HG02943 (cell line): ENCODE measurements around the gene PARVA.

ENCODE experiments used
- ATAC-seq: cut with Tn5 transposase; IDR thresholded peaks from one replicate; pipeline ENCODE4 v1.9.1; 2021; ENCODE audit warnings: mild to moderate bottlenecking, low read depth, moderate library complexity; ENCODE audit not compliant: unreplicated experiment

Gene PARVA

DNA sequence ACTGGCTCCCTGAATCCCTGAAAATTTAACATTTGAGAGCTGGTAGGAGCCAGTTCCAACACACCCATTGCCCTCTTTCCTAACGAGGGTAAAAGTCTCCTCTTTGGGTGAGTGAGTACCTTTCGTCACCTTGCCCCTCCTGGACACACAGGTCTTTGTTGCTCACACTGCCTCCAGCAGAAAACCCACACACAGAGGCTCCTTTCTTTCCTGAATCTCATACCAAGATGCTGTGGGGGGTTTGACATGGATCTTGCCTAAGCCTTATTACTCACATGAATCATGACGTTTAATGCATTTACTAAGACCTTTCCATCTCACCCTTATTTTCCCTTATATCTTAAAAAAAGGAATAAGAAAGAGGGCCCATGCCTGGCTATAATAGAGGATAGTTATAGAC lies 53.0 kb downstream of the PARVA start:
- ATAC-seq, result no peak

DNA sequence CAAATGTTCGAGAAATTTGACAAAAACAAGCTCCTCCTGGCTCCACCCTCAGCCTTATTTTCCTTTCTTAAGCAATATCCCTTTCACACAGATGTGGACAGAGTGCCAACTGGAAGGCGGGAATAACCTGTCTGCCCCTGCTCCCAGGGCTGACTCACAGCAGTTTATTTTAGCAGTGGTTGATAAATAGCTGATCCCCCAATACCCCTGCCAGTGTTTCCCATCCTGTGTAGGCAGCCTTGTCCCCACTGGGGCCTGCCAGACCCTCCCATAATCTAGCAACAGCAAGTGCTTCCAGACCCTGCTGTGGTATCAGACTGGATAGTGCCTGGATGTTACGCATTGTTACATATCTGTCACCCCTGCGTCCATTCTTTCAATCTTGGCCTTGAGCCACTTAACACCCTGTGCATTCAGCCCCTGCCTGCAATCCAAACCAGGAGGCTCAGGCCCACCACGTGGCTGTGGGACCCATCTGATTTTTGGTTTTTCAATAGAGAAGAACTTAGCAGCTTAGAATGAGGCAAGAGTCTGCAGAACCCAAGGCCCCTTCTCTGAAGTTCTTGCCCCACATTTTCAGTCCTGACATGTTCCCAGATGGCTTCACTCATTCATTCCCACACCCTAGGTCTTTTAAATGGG lies 53.7 kb downstream of the PARVA start:
- no peak for ATAC-seq

DNA sequence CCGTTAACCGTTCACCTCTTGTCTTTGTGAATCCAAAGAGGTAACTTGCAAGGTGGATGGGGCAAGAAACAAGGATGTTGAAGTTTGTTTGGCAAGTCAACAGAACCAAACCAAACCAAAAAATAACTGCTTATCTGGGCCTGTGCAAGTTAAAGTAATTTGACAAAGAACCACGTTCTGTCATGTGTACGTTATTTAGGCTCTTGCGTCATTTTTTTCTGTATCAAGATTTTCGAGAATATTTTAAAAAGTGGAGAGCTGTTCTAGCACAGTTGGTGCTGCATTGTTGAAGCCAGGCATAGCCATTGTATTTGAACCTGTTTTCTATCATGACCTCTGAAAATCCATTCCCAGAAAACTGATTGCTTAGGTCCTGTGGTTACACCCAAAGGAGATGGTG lies 55.1 kb downstream of the PARVA start:
- no peak for ATAC-seq

DNA sequence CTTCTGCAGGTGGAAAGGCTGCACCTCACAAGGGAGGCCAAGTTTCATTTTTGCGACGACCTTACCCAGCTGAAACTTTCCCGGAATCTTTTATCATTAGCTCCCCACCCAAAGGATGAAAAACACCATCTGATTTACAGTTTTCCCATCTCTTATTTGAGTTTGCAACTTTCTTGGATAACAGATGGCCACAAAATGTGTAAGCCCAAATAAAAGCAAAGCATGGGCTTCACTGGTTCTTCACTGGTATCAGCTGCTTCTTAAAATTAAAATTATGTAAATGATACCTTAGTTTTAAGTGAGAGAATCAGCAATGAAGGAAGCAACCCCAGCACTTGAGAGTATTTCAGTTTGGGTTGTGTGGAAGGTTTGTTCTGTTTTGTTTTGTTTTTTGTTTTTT lies 55.8 kb downstream of the PARVA start:
- no peak for ATAC-seq

DNA sequence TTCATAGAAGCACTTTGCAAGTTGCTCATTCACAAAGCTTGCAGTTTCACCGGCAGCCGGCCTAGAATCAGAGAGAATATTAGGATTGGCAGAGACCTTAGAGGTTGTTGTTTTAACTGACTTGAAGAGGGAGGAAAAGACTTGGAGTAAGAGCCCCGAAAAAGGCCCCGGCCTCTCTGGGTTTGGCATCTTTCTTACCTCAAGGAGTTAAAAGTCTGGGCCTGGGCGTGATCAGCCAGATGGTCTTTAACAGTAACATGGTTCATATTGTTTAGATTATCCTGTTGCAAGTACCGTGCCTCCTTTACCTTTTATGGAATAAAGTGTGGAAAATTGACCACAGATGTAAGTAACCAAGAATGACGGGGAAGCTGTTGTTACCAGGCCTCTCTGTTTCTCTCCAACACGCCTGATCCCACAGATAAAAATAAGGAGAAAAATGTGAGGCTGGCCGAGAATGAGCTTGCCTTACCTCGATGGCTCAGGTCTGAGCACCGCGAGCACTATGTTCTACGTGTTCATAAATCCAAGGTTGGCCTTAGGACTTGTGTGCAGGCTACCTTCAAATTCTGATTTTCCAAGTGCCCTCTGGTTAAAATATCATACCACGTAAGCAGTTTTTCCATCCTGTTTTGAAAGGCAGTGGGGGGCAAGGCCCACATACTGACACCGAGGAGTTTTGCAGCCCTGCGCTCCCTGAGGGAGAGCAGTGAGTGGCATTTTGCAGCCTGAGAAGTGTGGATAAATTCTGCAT lies 56.4 kb downstream of the PARVA start:
- no peak for ATAC-seq

DNA sequence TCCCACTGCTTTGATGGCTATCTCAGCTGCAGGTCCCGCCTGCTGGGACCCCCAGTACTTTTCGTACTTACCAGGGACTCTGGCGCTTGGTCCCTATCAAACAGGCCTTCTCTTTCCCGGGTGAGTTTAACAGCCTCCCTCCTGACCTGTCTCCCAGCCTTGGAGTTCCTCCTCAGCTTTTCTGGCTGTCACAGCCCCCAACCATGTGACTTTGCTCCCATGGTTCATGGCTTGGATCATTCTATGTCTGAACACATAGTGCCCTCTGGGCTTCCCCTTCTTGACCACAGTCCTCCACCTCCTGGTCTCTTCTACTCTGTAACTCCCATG lies 56.9 kb downstream of the PARVA start:
- no peak for ATAC-seq

DNA sequence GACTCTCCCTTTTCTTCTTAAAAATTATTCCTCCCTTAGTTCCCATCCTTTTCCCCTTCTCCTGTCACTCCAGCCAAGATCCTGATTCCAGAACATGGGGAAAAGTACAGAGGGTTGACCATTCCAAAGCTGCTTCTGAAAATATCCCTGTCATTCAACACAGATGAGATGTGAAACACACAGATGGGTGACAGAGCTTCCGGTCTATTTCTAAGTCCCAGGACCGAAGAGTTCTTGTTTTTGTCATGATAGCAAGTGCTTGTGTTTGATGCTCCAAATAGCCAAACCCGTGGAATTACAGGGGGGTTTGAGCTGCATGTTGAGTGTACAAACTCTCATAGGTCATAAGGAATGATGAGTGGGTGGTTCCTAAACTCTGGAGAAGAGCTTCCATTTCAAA lies 57.9 kb downstream of the PARVA start:
- ATAC-seq, result no peak

DNA sequence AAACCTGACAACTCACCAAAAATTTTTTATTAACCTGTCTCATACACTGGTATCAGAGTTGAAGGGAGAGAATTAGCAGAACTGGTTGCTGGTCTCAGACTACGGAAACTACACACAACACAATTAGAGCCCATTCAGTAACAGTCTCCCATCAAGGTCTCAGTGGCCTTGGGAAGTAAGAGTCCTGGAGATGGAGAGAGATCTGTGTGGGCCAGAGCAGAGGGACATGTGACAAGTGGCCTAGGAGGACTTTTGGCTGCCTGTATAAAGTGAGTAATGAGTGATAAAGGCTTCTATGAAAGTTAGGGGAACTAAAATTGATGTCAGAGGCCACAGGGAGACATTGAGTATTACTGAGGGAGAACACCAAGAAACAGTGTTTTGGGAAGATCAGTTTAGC lies 58.9 kb downstream of the PARVA start:
- ATAC-seq, result no peak

DNA sequence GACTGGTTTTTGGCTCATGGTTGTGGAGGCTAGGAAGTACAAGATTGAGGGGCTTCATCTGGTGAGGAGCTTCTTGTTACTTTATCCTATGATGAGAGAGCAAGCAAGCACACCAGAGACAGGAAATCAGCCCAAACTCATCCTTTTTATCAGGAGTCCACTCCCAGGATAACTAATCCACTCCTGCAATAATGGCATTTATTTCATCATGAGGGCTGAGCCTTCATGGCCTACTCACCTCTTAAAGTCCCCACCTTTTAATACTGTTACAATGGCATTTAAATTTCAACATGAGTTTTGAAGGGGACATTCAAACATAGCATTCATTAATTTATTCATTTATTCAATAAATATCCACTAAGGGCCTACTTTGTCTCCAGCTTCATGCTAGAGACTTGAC lies 60.9 kb downstream of the PARVA start:
- no peak for ATAC-seq

DNA sequence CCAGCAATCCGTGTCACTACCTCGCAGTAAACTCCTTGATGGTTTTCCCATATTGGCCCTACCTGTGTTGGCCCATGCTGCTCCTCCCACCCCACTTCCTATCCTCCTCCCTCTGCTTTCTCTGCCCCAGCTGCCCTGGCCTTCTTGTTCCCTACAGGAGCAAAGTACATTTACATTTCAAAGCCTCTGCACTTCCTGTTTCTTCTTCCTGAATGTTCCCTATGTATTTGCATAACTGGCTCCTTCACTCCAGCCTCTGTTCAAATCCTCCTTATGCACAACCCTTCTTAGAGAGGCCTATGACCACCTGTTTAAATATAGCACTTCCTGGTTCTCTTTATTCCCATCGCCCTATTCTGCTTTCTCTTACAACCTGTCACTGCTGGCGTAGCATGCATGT lies 62.2 kb downstream of the PARVA start:
- no peak for ATAC-seq

DNA sequence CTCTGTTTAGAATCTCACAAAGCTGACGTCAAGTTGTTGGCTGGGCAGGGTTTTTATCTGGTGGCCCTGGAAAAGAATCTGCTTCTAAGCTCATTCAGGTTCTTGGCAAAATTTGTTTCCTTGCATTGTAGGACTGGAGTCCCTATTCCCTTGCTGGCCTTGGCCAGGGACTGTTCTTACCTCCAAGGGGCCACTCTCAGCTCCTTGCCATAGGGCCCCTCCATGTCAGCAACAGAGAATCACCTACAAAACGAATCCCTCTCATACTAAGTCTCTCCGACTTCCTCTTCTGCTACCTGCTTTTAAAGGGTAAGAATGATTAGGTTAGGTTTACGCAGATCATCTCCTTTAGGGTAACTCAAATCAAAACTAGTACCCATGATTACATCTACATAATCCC lies 63.2 kb downstream of the PARVA start:
- ATAC-seq, result no peak

DNA sequence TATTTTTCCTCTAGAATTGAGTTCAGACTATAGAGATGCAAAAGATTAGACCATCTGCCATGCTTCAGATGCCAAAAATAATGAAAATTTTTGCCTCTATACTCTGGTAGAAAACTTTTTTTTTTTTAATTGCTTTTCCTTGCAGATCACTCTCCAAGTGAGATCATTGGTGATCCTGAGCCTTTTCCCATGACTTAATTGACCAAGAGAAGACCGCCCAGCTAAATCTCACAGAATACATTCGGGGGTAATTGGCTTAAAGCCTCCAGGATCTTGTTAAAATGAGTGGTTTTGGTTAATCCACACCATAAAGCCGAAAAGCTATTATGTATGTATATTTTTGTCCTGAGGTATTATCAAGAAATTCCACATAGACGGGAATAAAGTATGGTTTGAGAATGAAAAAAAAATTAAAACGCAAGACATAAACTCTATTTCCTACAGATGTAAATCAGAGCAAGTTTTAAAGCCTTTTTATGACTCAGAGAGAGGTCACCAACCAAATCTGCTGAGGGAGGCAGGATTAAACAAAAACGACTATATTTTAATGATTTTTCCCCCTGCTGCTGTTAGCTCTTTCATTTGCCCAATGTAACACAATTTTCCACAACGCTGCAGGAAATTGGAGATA lies 64.0 kb downstream of the PARVA start:
- no peak for ATAC-seq

DNA sequence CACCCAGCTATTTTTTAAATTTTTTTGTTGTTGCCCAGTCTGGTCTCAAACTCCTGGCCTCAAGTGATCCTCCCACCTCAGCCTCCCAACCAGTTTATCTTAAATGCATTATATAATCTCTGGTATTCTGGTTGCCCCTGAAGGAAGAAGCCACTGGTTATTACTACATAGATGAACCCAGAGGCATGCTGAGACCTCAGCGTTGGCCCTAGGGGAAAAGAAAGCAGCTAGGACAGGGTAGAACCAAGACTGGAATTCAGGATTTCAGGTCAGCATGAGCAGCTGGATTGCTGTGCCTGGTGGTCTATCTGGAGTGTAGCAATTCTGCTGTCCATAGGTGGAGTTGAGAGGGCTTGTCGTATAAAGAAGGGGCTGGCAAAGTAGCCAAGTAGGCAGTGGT lies 67.2 kb downstream of the PARVA start:
- no peak for ATAC-seq

DNA sequence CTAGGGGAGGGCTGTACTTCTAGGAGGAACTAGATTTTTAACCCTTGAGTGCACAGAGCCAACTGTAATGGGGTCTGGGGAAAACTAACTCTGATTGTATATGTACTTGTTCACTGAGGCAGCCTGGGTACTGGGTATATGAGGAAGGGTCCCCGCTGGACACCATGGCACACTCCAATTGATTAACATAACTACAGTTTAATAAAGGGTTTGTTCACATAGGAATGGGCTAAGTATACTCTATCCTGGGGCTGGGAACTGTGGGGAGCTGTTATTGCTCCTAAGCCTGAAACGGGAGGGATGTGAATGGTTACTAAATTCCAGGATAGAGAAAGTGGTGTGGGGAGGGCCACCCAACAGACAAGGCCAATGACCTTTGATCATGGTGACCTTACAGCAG lies 67.6 kb downstream of the PARVA start:
- no peak for ATAC-seq

DNA sequence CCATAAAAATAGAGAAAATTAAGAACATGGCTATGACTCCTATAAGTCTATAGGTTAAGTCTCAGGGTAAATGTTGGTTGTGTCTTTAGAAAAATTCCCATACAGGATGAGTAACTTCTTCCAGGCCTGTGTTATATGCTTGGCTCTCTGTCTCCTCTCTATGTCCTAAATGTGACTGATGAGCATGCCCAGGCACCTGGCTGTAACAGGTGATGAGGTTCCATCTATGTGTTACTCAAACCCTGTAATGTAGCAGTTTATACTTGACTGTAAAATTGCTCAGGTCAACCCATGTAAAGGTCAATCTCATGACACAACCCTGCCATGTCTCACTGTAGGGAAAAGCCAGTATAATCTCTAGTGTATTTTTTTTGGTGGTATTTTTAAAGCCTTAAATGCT lies 69.5 kb downstream of the PARVA start:
- no peak for ATAC-seq

DNA sequence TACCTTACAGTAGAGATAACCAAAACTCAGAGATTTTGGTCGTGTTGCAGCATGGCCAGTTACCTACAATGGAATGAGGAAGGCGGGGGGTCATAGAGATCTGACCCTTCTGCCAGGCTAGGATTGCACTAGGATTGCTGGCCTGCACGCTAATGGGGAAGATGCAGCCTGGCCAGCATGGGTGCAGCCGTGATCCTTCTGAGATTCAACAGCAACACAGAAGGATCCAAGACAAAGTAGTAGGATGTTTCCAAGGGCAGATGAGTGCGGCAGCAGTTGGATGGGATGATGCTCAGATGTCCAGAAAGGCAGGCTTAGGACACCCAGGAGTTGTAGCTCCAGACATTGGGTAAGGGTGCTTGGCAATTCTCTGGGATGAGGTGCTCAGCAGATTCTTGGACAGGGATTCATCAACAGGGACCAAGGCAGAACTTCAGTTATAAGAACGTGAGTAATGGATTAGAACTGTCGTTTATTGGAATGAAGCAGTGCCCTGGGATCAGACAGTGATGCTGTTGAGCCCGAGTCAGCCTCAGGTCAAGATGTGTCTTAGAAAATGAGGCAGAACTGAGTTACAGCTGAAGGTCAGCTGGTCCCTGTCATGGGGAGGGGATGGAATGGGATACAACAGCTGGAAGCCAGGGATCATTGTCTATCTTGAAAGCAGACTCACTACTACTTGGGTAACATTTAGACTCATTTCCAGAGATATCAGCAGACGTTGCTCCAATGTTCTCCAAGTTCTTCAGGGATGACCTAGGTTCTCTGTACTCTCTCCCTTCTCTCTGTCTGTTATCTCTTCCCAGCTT lies 71.0 kb downstream of the PARVA start:
- ATAC-seq, result no peak

DNA sequence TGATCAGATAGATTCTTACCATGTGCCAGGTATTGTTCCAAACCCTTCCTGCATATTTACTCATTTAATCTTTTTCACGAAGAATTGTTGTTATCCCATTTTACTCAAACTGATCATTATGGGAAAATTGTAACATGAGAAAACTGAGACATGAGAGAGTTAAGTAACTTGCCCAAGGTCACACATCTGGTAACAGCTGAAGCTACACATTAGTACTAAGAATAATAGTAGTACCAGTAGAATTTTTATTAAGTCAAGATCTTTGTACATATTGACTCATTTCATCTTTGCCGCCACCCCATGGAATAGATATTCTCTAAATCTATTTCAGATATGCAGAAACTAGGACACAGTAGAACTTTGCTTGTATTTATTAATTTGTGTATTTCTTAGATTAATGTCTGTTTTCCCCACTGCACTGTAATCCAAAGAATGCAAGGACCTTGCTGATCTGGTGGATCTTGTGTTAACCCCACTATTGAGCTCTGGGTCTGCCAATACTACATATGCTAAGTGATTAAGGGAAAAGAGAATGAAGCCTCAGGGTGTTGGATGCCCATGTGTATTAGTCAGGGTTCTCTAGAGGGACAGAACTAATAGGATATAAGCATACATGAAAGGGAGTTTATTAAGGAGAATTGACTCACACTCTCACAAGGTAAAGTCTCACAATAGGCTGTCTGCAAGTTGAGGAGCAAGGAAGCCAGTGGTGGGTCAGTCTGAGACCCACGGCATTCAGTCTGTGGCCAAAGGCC lies 72.8 kb downstream of the PARVA start:
- no peak for ATAC-seq

DNA sequence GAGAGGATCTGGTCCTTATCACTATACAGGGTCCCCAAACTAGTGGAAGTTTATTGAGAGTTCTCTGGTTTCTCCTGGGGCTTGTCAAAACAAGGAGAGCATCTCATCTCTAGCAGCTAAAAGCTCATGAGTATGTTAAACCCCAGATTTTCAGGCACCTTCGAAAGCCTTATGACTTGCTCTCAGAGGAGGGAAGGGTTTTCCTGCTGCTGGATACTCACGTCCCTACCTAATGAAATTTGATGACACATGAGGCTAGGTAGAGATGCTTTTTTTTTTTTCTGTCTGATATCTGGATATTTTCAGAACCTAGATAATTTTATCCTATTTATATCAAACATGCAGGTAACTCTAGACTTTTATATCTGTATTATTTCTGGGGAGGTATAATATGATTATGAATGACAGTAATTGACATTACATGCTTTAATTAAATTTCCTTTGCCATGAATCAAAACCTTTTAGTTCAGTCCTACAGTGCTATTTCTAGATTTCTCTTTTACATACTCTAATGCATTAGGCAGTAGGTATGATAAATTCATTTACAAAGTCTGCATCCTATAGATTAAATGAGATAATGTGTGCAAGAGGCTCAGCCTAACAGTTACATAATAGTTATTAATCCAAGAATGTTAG lies 73.9 kb downstream of the PARVA start:
- no peak for ATAC-seq

DNA sequence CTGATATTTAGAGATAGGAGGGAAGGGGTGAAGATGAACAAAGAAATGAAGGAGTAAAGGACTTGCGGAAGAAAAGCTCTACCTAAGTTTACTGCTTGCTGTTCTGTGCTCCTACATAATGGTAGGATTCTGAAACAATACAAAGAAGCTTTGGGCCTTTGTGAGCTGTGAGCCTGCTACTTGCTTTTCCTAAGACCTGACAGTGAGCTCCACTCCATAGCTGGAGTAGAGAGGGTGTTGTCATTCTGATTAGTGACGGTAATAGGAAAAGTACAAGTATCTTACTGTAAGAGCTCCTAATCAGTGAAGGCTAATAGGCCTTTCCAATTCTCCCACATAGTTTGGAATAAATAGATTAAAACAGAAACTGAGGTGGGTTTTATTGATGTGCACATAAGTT lies 75.9 kb downstream of the PARVA start:
- no peak for ATAC-seq

DNA sequence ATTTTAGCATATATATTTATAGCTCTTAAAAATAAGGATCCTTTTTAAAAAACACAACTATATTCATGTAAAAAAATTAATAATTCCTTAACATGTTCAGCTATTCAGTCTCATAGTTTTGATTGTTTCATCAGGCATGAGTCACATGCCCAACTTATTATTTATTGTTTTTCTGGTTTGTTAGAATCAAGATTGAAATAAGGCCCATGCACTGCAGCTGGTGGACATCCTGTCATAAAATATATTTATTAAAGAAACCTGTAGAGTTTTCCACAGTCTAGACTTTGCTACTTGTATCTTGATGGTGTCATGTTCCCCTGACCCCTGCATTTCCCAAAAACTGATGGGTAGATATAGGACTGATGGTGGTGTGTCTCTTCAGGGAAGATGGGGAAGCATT lies 77.4 kb downstream of the PARVA start:
- ATAC-seq, result no peak
